ENCODE data around the gene USP38.
"Not testable (repeated sequence)": the region's sequence is repeated elsewhere in the genome, so short reads cannot be mapped to it uniquely, and the experiment has no call there.

Gene USP38

GRCh38 chr4:143148521-143148920, 36.2 kb upstream of the USP38 start:
- no peak overlapping the region for H3K4me2 ChIP-seq (ENCODE audit: low read depth, low read length, poor library complexity, severe bottlenecking)
- no peaks in the 10 kb centered on the region for H3K79me2 ChIP-seq (ENCODE audit: insufficient read depth, low read length)
- H2AFZ ChIP-seq (ENCODE audit: low read depth, low read length, severe bottlenecking): no peak overlapping the region
- H3K9ac ChIP-seq (ENCODE audit: low read length): no peak overlapping the region
- no peaks in the 10 kb centered on the region for H3F3A ChIP-seq (ENCODE audit: insufficient read depth)
- no peaks in the 10 kb centered on the region for H3K9me3 ChIP-seq (ENCODE audit: insufficient read depth, low read length)
- H3K4me3 ChIP-seq (ENCODE audit: insufficient read depth, low read length, poor library complexity, severe bottlenecking): no peak overlapping the region
- H4K20me1 ChIP-seq (ENCODE audit: low read depth, low read length): no peaks in the 10 kb centered on the region
- no peak overlapping the region for H3K27ac ChIP-seq (ENCODE audit: low read depth, low read length)
- no peak for TF ChIP-seq CTCF (IDR thresholded peaks at IDR 0.05; ENCODE audit: insufficient read depth, low read length, poor library complexity, severe bottlenecking)
- TF ChIP-seq EZH2phosphoT487 (conservative IDR thresholded peaks at IDR 0.05; ENCODE audit: low read length): no peak
- no peaks in the 10 kb centered on the region for H3K36me3 ChIP-seq (ENCODE audit: low read length)
- no peaks in the 10 kb centered on the region for H3K9me2 ChIP-seq (replicated peaks; ENCODE audit: insufficient read depth, low read length)
- H3K27me3 ChIP-seq (ENCODE audit: low read length): no peaks in the 10 kb centered on the region

DNA sequence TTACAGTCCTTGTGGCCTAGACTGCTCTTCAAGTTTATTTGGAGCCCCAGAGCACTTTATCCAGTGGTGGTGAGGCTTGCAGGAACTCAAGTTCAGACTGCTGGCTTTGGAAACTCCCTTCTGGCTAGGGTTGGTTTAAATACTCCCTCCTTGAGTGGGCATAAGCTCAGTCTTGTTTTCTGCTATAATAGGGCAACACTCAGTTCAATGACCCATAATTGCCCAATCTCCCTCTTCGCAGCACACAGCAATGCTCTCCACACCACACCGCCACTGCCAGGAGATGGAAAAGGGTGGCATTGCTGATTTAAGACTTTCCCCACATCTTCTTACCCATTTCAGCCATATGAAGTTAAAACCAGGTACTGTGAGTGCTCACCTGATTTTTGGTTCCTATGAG, 27.9 kb upstream of the USP38 start:
- H3F3A ChIP-seq (ENCODE audit: insufficient read depth): no peaks in the 10 kb centered on the region
- no peak overlapping the region for H2AFZ ChIP-seq (ENCODE audit: low read depth, low read length, severe bottlenecking)
- H4K20me1 ChIP-seq (ENCODE audit: low read depth, low read length): no peaks in the 10 kb centered on the region
- no peak overlapping the region for H3K4me2 ChIP-seq (ENCODE audit: low read depth, low read length, poor library complexity, severe bottlenecking)
- TF ChIP-seq EZH2phosphoT487 (conservative IDR thresholded peaks at IDR 0.05; ENCODE audit: low read length) (no peak), CTCF (IDR thresholded peaks at IDR 0.05; ENCODE audit: insufficient read depth, low read length, poor library complexity, severe bottlenecking) (no peak)
- H3K9me2 ChIP-seq (replicated peaks; ENCODE audit: insufficient read depth, low read length): no peaks in the 10 kb centered on the region
- no peaks in the 10 kb centered on the region for H3K36me3 ChIP-seq (ENCODE audit: low read length)
- H3K9me3 ChIP-seq (ENCODE audit: insufficient read depth, low read length): no peaks in the 10 kb centered on the region
- no peaks in the 10 kb centered on the region for H3K27me3 ChIP-seq (ENCODE audit: low read length)
- no peak overlapping the region for H3K27ac ChIP-seq (ENCODE audit: low read depth, low read length)
- no peak overlapping the region for H3K9ac ChIP-seq (ENCODE audit: low read length)
- no peaks in the 10 kb centered on the region for H3K79me2 ChIP-seq (ENCODE audit: insufficient read depth, low read length)
- no peak overlapping the region for H3K4me3 ChIP-seq (ENCODE audit: insufficient read depth, low read length, poor library complexity, severe bottlenecking)

GRCh38 chr4:143163614-143164013, 21.1 kb upstream of the USP38 start:
- Histone ChIP-seq H3K9ac (ENCODE audit: low read length) (no peak overlapping the region), H4K20me1 (ENCODE audit: low read depth, low read length) (no peaks in the 10 kb centered on the region), H3K27me3 (ENCODE audit: low read length) (no peaks in the 10 kb centered on the region), H2AFZ (ENCODE audit: low read depth, low read length, severe bottlenecking) (no peak overlapping the region), H3K4me3 (ENCODE audit: insufficient read depth, low read length, poor library complexity, severe bottlenecking) (no peak overlapping the region), H3K4me2 (ENCODE audit: low read depth, low read length, poor library complexity, severe bottlenecking) (no peak overlapping the region), H3K79me2 (ENCODE audit: insufficient read depth, low read length) (no peaks in the 10 kb centered on the region), H3K9me3 (ENCODE audit: insufficient read depth, low read length) (no peaks in the 10 kb centered on the region), H3K36me3 (ENCODE audit: low read length) (no peaks in the 10 kb centered on the region), H3K27ac (ENCODE audit: low read depth, low read length) (no peak overlapping the region), H3K9me2 (replicated peaks; ENCODE audit: insufficient read depth, low read length) (no peaks in the 10 kb centered on the region), H3F3A (ENCODE audit: insufficient read depth) (no peaks in the 10 kb centered on the region)
- no peak for TF ChIP-seq CTCF (IDR thresholded peaks at IDR 0.05; ENCODE audit: insufficient read depth, low read length, poor library complexity, severe bottlenecking)
- no peak for TF ChIP-seq EZH2phosphoT487 (conservative IDR thresholded peaks at IDR 0.05; ENCODE audit: low read length)

GRCh38 chr4:143166722-143167121, 18.0 kb upstream of the USP38 start:
- H3K27me3 ChIP-seq (ENCODE audit: low read length); H3K9me3 ChIP-seq (ENCODE audit: insufficient read depth, low read length); H2AFZ ChIP-seq (ENCODE audit: low read depth, low read length, severe bottlenecking); H3K27ac ChIP-seq (ENCODE audit: low read depth, low read length); H4K20me1 ChIP-seq (ENCODE audit: low read depth, low read length); H3K9ac ChIP-seq (ENCODE audit: low read length); H3F3A ChIP-seq (ENCODE audit: insufficient read depth); H3K4me2 ChIP-seq (ENCODE audit: low read depth, low read length, poor library complexity, severe bottlenecking); H3K4me3 ChIP-seq (ENCODE audit: insufficient read depth, low read length, poor library complexity, severe bottlenecking); H3K36me3 ChIP-seq (ENCODE audit: low read length); H3K79me2 ChIP-seq (ENCODE audit: insufficient read depth, low read length); H3K9me2 ChIP-seq (replicated peaks; ENCODE audit: insufficient read depth, low read length): not testable (repeated sequence)
